HG03469 (cell line): ENCODE results near the gene SLC8A1.
"Not testable (repeated sequence)": the region's sequence is repeated elsewhere in the genome, so short reads cannot be mapped to it uniquely, and the experiment has no call there.

Experiments
- ATAC-seq: cut with Tn5 transposase; IDR thresholded peaks from one replicate; pipeline ENCODE4 v1.9.1; 2021; ENCODE audit warnings: mild to moderate bottlenecking, moderate library complexity, moderate number of reproducible peaks; ENCODE audit not compliant: unreplicated experiment

SLC8A1 gene

DNA sequence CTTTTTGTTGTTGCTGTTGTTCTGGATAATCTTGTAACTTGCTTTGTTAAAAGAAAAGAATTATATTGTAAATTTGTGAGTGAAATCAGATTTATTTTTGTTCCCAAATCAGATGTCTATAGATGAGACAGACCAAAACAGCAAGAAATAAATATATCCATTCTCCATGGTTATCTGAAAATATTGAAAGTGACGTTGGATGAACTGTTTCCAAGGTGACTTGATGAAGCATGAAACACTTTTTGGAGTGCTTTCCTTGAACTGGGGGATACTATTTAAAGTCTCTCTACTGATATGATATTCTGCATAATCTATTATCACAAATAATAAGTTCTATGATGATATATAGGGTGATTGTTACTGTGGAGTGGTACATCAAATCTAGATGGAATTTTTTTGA, 357.4 kb downstream of the SLC8A1 start:
- ATAC-seq, result no peak

DNA sequence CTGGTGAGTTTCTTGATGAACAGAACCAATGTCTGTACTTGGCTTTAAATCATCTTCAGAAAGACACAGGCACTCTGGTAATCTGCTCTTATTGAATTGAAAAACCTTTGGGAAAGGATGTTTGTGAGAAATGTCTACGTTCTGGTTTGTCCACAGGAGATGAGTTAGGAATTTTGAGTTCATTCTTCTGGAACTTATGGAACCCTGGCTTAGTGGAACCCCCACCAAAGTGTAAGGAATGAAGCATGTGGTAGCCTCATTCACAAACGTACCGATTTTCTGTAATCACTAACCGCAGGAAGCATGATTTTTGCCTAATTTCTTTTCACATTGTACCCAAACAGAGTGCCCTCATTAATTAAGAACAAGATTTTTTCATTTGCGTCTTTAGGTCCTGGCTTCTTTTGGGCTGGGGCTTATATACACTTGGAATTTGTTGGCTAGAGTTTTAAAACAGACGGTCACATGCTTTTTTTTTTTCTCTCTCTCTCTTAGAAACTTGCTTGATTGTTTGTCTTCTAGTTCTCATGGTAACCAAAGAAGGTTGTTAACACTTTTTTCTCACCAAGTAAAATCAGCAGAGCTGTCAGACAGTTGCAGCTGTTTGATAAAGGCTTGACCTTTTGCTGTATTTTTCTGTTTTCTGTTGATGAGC, 358.7 kb downstream of the SLC8A1 start:
- no peak for ATAC-seq

DNA sequence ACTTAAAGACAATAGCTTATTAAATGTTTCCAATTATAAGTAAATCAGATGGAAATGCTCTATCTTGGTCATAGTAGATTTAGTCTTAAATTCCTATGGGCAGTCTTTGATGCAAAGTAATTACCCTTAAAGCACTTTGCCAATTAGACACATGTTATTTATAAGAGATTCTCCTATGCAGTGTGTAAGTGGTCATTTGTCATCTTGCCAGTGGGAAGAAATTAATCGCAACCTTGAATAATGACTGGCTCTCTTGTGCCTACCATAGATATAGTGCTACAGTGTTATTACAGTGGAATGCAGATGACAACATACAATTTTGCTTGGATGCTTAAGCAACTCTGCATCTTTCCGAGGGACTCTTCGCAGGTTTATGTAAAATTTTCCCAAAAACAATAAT, 361.8 kb downstream of the SLC8A1 start:
- ATAC-seq, result no peak

DNA sequence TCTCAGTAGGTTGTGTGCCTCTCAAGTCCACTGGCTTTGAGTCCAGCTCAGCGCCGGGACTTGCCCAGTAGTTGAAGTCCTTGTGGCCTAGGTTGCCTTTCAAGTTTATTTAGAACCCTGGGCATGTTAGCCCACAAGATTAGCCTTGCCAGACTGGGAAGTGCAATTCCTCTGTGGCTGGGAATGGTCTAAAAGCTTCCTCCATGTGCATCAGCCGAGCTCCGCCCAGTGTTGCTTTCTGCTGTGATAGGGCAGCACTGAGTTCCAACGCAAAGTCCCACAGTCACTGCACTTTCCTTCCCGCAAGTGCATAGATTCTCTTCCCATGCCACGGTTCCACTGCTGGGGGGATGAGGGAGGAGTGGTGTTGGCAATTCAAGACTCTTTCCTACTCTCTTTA, 364.0 kb downstream of the SLC8A1 start:
- ATAC-seq, result no peak

DNA sequence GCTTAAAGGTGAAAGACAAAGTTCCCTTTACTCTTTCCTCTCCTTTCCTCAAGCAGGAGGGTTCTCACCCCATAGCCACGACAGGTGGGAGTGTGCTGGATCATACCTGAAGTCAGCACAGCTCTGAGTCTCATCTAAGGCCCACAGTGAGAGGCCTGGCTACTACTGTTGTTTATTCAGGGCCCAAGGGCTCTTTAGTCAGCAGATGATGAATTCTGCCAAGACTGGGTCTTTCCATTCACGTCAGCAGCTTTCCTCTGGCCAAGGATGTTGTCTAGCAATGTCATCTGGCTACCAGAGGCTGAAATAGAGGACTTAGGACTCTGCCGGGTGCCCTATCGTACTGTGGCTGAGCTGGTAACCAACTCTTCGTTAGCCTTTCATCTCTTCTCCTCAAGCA, 364.5 kb downstream of the SLC8A1 start:
- no peak for ATAC-seq

DNA sequence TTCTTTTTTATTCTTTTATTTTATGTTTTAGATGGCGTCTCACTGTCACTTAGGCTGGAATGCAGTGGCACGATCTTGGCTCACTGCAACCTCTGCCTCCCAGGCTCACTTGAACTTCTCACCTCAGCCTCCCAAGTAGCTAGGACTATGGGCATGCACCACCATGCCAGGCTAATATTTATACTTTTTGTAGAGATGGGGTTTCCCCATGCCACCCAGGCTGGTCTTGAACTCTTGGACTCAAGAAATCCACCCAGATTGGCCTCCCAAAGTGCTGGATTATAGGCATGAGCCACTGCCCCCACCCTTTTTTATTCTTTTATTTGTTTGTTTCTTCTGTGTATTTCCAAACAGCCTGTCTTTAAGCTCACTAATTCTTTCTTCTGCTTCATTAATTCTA, 366.1 kb downstream of the SLC8A1 start:
- ATAC-seq, result no peak

DNA sequence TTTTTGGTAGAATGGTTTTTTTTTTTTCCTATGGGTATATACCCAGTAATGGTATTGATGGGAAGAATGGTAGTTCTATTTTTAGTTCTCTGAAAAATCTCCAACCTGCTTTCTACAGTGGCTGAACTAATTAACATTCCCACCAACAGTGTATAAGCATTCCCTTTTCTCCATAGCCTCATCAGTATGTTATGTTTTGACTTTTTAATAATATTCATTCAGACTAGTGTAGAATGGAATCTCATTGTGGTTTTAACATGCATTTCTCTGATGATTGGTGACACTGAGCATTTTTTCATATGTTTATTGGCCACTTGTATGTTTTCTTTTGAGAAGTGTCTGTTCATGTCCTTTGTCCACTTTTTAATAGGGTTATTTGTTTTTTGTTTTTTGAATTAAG, 378.6 kb downstream of the SLC8A1 start:
- ATAC-seq, result not testable (repeated sequence)

DNA sequence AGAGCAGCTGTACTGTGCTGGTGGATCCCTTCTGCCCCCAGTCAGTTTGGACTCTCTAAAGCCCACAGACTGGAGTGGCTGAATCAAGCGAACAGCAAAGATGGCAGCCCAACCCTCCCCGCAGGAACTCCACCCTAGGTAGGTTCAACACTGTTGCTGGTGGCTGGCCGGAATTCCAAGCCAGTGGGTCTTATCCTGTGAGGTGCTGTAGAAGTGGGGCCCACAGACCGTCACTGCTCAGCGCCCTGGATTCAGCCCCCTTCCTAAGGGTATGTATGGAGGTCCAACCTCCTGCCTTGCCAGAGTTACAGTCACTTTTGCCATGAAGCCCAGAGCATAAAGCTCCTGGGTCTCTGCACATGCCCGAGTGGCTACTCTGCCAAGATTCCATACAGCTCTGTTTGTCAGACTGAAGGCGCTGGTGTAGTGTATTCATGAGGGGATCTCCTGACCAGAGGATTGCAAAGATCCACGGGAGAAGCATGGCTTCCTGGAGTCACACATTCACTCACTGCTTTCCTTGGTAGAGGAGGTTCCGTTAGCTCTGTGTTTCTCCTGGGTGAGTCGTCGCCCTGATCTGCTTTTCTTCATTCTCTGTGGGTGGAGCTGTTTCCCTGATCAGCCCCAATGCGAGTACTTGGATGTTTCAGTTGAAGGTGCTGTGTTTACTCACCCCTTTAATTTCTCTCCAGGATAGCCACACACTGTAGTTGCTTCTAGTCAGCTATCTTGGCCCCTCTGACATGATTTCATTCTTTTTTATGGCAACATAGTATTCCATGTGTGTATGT, 379.3 kb downstream of the SLC8A1 start:
- ATAC-seq, result no peak

DNA sequence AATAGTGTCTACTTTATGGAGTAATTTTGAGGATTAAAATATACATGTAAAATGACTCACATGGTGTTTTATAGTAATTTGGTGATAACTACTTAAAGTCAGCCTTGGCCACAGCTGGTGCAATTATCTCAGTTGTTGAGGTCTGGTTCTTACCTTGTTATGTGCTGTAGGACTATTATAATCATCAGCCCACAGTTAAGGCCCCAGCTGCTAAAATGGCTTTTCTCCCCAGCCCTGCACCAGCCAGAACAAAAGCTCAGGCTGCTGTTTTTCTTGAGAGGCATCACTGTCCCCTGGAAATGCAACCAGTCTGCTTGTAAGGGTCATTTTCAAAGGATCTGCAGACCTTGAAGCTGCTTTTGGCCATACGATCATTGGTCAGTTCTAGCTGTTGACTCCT, 389.5 kb downstream of the SLC8A1 start:
- ATAC-seq, result no peak

DNA sequence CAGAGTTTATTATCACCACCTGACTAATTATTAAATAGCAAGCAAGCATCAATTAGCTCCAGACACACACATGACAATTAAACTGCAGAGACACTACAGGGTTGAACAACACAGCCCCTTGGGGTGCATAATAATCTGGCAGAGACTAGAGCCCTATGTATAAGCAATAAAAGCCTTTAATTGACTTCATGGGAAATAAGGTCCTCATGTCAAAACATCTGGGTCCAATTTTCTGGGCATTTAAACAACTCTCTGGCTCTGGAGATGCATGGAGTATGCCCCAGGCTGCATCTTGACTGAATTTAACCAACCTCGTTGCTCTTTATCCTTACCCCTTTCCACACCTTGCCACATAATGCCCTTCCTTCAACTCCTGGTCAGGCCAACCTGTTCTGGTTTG, 402.1 kb downstream of the SLC8A1 start:
- ATAC-seq, result no peak

DNA sequence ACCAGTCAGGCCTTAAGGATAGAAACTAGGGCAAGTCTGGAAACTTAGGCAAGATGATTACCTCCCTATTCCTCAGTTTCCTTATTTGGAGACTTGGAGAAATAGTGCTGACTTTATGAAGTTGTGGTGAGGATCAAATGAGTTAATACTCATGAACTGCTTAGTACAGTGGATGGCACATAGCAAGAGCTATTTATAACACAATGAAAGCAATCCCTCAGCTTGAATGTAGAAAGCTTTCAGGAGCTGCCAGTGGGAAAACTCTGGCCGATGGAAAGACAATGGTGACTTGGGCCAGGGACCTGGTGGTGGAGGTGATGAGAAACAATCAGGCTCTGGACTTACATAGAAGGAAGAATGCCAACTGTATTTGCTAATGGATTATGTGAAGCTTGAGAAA, 403.4 kb downstream of the SLC8A1 start:
- ATAC-seq, result no peak

DNA sequence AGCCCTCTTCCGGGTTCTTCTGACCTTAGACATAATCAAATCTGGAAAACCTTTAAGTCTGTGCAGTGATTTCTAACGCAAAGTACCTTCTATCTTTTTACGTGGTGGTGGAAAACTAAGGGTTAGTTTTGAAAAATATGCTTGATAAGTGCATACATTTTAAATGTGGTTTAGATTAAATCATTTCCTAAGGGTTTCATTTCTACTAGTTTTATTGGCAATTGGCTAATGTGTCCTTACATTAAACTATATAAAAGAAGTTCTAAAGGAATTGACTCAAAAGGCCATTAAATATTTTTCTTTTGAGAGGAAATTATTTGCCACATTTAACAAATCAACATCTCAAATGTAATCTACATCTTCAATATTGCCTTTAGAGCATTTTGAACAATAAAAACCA, 404.5 kb downstream of the SLC8A1 start:
- no peak for ATAC-seq
